GM12878 (cell line): ENCODE results near the gene SOAT2. TPM values are rescaled to one million over a fixed set of nuclear protein-coding genes. Genes with fewer than 3 reads are reported as not detected.
A peak's percentile ranks its signal among the peaks of the same experiment; 100 is the strongest.

Source experiments
- ASH2L ChIP-seq: fragments of 300-600, 200-600 bp; sonication (generic); IDR thresholded peaks from 2 replicates; pipeline ENCODE4 v1.6.1; 2017; ENCODE audit warnings: low read depth, mild to moderate bottlenecking, borderline replicate concordance
- KDM1A ChIP-seq: fragments of 200-600 bp; sonication (generic); IDR thresholded peaks from 2 replicates; pipeline ENCODE4 v1.6.1; 2016; ENCODE audit warnings: borderline replicate concordance
- PAX5 ChIP-seq: IDR thresholded peaks from 2 replicates; pipeline ENCODE4 v1.6.1; 2011; ENCODE audit warnings: low read depth, low read length, borderline replicate concordance
- SIX5 ChIP-seq: IDR thresholded peaks from 2 replicates; pipeline ENCODE4 v1.6.1; 2011; ENCODE audit warnings: mild to moderate bottlenecking, low read depth, low read length, moderate library complexity; ENCODE audit not compliant: severe bottlenecking
- TBL1XR1 ChIP-seq: IDR thresholded peaks from 2 replicates; pipeline ENCODE4 v1.6.1; 2012; ENCODE audit warnings: low read depth, low read length, improper control_type of control experiment
- polyA plus RNA-seq, 11 experiments: library from polyadenylated mRNA; depleted of rRNA in 4 of 11; unstranded in 6 of 11; stranded (reverse) in 5 of 11; fragments of >200 nt; fragmentation: Nextera tagmentation in 4 of 11; fragmentation: Illumina TruSeq in 1 of 11; extraction: Ambion mirVana in 4 of 11; extraction: Trizol in 1 of 11; gene quantifications; 1 replicate in 1 of 11; 2 replicates in 10 of 11; pipeline versions ENCODE4 v1.2.1 to v1.2.3, GENCODE V29; 2011 to 2016; ENCODE audit warnings: inconsistent platforms in 2 of 11, missing spikeins in 2 of 11, low read depth in 1 of 11
- total RNA-seq, 4 experiments: library from RNA; depleted of rRNA in 3 of 4; stranded (reverse); fragments of >200 nt in 3 of 4; fragmentation: Illumina TruSeq in 1 of 4; extraction: Trizol in 1 of 4; gene quantifications; 2 replicates each; pipeline versions ENCODE4 v1.2.1 to v1.2.3, GENCODE V29; 2013 to 2021
- TF ChIP-seq, protein P1 (sequence below): IDR thresholded peaks from 2 replicates; pipeline ENCODE4 v1.6.1; 2011; ENCODE audit warnings: borderline replicate concordance, low read depth, mild to moderate bottlenecking, moderate library complexity, mixed read lengths, low read length; ENCODE audit not compliant: insufficient read depth; ENCODE audit errors: extremely low read length
- TF ChIP-seq, protein P2 (sequence below): IDR thresholded peaks from 2 replicates; pipeline ENCODE4 v1.6.1; 2011; ENCODE audit warnings: low read depth, low read length, improper control_type of control experiment, borderline replicate concordance
- TF ChIP-seq, protein P3 (sequence below): fragments of 450-650 bp; IDR thresholded peaks from 2 replicates; pipeline ENCODE4 v1.6.1; 2017; ENCODE audit warnings: mild to moderate bottlenecking, moderate library complexity

The SOAT2 gene
- total and polyA plus RNA-seq, 10 of the 15 experiments (the other 5 are each of a cell fraction or from before 2014, with no cell fraction given): 0.08 to 1.7 (median 0.69) TPM

DNA sequence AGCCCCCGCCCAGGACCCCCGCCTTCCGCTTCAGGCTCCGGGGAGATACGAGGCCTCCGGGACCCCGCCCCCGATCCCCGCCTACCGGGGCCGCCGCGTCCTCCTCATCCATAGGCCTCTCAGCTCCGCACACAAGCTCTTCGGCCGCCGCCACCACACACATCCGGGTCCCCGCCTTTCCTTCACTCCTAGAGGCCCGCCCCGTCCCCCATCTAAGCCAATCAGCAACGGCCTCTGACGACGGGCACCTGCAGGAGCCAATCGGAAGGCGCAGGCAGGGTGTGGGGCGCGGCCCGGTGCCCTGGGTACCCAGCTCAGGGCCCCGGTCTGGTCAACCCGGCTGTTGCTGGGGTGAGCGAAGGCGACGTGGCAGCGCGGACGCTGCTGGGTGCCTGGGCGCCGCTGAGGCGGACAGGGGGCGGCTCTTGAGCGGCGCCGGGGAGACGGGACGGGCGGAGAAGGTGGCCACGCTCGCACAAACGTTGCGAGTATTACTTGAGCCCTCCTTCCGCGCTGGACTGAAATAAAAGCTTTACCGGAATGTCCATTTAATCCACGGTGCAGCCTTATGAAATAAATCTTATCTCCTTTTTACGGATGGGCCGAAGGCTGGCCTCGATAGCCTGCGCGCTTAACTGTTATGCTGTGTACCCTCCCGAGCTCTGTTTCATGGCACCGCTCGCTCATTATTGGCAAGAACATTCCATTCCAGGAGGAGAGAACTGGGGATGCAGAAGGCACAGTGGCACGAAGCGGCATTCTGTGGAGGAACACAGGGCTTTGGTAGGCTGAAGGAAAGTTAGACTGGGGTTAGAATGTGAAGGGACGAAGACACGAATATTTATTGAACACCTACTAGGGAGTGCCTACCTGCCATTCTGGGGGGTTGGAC, 23.8 kb upstream of the SOAT2 start, which contains the start of gene SPRYD3 (continued):
- TF ChIP-seq SIX5 (no peak), PAX5 (no peak), ASH2L (no peak), TBL1XR1 (no peak), KDM1A (no peak)
- TF ChIP-seq, protein P1, sequence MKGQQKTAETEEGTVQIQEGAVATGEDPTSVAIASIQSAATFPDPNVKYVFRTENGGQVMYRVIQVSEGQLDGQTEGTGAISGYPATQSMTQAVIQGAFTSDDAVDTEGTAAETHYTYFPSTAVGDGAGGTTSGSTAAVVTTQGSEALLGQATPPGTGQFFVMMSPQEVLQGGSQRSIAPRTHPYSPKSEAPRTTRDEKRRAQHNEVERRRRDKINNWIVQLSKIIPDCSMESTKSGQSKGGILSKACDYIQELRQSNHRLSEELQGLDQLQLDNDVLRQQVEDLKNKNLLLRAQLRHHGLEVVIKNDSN: no peak
- TF ChIP-seq, protein P2, sequence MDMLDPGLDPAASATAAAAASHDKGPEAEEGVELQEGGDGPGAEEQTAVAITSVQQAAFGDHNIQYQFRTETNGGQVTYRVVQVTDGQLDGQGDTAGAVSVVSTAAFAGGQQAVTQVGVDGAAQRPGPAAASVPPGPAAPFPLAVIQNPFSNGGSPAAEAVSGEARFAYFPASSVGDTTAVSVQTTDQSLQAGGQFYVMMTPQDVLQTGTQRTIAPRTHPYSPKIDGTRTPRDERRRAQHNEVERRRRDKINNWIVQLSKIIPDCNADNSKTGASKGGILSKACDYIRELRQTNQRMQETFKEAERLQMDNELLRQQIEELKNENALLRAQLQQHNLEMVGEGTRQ: no peak
- TF ChIP-seq, protein P3, sequence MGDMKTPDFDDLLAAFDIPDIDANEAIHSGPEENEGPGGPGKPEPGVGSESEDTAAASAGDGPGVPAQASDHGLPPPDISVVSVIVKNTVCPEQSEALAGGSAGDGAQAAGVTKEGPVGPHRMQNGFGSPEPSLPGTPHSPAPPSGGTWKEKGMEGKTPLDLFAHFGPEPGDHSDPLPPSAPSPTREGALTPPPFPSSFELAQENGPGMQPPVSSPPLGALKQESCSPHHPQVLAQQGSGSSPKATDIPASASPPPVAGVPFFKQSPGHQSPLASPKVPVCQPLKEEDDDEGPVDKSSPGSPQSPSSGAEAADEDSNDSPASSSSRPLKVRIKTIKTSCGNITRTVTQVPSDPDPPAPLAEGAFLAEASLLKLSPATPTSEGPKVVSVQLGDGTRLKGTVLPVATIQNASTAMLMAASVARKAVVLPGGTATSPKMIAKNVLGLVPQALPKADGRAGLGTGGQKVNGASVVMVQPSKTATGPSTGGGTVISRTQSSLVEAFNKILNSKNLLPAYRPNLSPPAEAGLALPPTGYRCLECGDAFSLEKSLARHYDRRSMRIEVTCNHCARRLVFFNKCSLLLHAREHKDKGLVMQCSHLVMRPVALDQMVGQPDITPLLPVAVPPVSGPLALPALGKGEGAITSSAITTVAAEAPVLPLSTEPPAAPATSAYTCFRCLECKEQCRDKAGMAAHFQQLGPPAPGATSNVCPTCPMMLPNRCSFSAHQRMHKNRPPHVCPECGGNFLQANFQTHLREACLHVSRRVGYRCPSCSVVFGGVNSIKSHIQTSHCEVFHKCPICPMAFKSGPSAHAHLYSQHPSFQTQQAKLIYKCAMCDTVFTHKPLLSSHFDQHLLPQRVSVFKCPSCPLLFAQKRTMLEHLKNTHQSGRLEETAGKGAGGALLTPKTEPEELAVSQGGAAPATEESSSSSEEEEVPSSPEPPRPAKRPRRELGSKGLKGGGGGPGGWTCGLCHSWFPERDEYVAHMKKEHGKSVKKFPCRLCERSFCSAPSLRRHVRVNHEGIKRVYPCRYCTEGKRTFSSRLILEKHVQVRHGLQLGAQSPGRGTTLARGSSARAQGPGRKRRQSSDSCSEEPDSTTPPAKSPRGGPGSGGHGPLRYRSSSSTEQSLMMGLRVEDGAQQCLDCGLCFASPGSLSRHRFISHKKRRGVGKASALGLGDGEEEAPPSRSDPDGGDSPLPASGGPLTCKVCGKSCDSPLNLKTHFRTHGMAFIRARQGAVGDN: peak; percentile 79
